Hepatocyte (in vitro differentiated cells): Measurements from ENCODE around the gene RNF217. TPM values are rescaled to one million over a fixed set of nuclear protein-coding genes. Genes with fewer than 3 reads are reported as not detected.

ENCODE experiments used
- DNase-seq: peaks from one replicate; pipeline ENCODE4 v3.0.0-alpha.2; 2016; ENCODE audit warnings: low spot score
- H2AFZ ChIP-seq: fragments of 200-600 bp; sonication (generic); 2 replicates; pipeline ENCODE4 v1.6.0; 2016; ENCODE audit warnings: antibody characterized with exemption, mild to moderate bottlenecking
- H3K27ac ChIP-seq: fragments of 200-600 bp; sonication (generic); 2 replicates; pipeline ENCODE4 v1.5.1; 2016; ENCODE audit warnings: mild to moderate bottlenecking
- H3K27me3 ChIP-seq: fragments of 200-600 bp; sonication (generic); 2 replicates; pipeline ENCODE4 v1.6.1; 2016
- H3K36me3 ChIP-seq: fragments of 200-600 bp; sonication (generic); replicated peaks from 2 replicates; pipeline ENCODE4 v1.5.1; 2016; ENCODE audit warnings: low read depth; ENCODE audit not compliant: insufficient read depth
- H3K4me1 ChIP-seq: fragments of 200-600 bp; sonication (generic); 2 replicates; pipeline ENCODE4 v1.5.1; 2016; ENCODE audit warnings: mild to moderate bottlenecking, moderate library complexity; ENCODE audit not compliant: insufficient read depth
- H3K4me2 ChIP-seq: fragments of 200-600 bp; sonication (generic); 2 replicates; pipeline ENCODE4 v1.6.0; 2016
- H3K4me3 ChIP-seq: fragments of 200-600 bp; sonication (generic); 2 replicates; pipeline ENCODE4 v1.5.1; 2016; ENCODE audit warnings: mild to moderate bottlenecking
- H3K79me2 ChIP-seq: fragments of 200-600 bp; sonication (generic); 2 replicates; pipeline ENCODE4 v1.6.0; 2017; ENCODE audit warnings: mild to moderate bottlenecking
- H3K9me2 ChIP-seq: fragments of 200-600 bp; sonication (generic); replicated peaks from 2 replicates; pipeline ENCODE4 v1.6.0; 2017; ENCODE audit warnings: mild to moderate bottlenecking; ENCODE audit not compliant: insufficient read depth
- H3K9me3 ChIP-seq: fragments of 200-600 bp; sonication (generic); 2 replicates; pipeline ENCODE4 v1.5.1; 2016; ENCODE audit warnings: low read depth, mild to moderate bottlenecking
- H4K20me1 ChIP-seq: fragments of 200-600 bp; sonication (generic); 2 replicates; pipeline ENCODE4 v1.6.0; 2016; ENCODE audit warnings: mild to moderate bottlenecking; ENCODE audit not compliant: insufficient read depth, poor library complexity, severe bottlenecking
- EZH2 ChIP-seq: fragments of 200-600 bp; sonication (generic); IDR thresholded peaks from 2 replicates; pipeline ENCODE4 v1.6.1; 2016; ENCODE audit warnings: antibody characterized with exemption, mild to moderate bottlenecking, borderline replicate concordance
- EZH2phosphoT487 ChIP-seq: fragments of 200-600 bp; sonication (generic); IDR thresholded peaks from one replicate; pipeline ENCODE4 v1.6.1; 2018; ENCODE audit warnings: antibody characterized with exemption, mild to moderate bottlenecking, low read depth, moderate library complexity; ENCODE audit not compliant: unreplicated experiment, severe bottlenecking
- WGBS: methylation state at CpG from one replicate; pipeline ENCODE4 v1.1.6; 2016; ENCODE audit warnings: low lambda C conversion rate; ENCODE audit errors: missing lambda C conversion rate; 5-methylcytosine and 5-hydroxymethylcytosine counted together
- polyA plus RNA-seq: library from polyadenylated mRNA; unstranded; fragments of >200 nt; fragmentation: Nextera tagmentation; extraction: Ambion mirVana; gene quantifications from 2 replicates; pipeline ENCODE4 v1.2.1, GENCODE V29; 2016
- total RNA-seq: library from RNA; depleted of rRNA; stranded (reverse); fragments of >200 nt; gene quantifications from 2 replicates; pipeline ENCODE4 v1.2.3, GENCODE V29; 2014
- TF ChIP-seq, protein P1 (sequence below): fragments of 200-600 bp; sonication (generic); IDR thresholded peaks from 2 replicates; pipeline ENCODE4 v1.5.1; 2016; ENCODE audit warnings: antibody characterized with exemption, mild to moderate bottlenecking; ENCODE audit not compliant: poor library complexity

RNF217 gene
- total and polyA plus RNA-seq, 2 experiments from 2014 or later, result 8.8 to 18.4 TPM

DNA sequence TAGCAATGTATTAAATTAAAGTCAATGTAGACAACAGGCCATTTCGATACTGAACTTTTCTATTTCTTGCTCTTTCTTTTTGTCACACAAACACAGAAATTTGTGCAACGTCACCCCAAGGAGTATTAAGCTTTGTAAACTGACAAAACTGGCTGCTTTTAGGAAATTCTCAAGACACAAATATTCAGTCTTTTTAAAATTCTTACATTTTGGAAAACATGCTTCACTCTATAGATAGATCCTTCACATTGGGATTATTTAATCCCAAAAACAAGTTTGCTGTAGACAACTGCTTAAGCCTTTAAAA lies 121.4 kb downstream of the RNF217 start:
- H3K27me3 ChIP-seq, result no peaks in the 10 kb centered on the region
- no peaks in the 10 kb centered on the region for H4K20me1 ChIP-seq
- H3K9me3 ChIP-seq, result no peaks in the 10 kb centered on the region
- no peaks in the 10 kb centered on the region for H3K79me2 ChIP-seq
- DNase-seq, result no peak
- H2AFZ ChIP-seq, result no peak overlapping the region
- no peak overlapping the region for H3K27ac ChIP-seq
- H3K4me3 ChIP-seq, result no peak overlapping the region
- no peaks in the 10 kb centered on the region for H3K9me2 ChIP-seq
- no peak overlapping the region for H3K4me2 ChIP-seq
- TF ChIP-seq EZH2phosphoT487 (no peak), EZH2 (no peak)
- TF ChIP-seq, protein P1, sequence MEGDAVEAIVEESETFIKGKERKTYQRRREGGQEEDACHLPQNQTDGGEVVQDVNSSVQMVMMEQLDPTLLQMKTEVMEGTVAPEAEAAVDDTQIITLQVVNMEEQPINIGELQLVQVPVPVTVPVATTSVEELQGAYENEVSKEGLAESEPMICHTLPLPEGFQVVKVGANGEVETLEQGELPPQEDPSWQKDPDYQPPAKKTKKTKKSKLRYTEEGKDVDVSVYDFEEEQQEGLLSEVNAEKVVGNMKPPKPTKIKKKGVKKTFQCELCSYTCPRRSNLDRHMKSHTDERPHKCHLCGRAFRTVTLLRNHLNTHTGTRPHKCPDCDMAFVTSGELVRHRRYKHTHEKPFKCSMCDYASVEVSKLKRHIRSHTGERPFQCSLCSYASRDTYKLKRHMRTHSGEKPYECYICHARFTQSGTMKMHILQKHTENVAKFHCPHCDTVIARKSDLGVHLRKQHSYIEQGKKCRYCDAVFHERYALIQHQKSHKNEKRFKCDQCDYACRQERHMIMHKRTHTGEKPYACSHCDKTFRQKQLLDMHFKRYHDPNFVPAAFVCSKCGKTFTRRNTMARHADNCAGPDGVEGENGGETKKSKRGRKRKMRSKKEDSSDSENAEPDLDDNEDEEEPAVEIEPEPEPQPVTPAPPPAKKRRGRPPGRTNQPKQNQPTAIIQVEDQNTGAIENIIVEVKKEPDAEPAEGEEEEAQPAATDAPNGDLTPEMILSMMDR, result no peak
- no peaks in the 10 kb centered on the region for H3K4me1 ChIP-seq
- H3K36me3 ChIP-seq, result no peaks in the 10 kb centered on the region
- 95% methylated on average over 2 of the region's 2 CpGs for WGBS

DNA sequence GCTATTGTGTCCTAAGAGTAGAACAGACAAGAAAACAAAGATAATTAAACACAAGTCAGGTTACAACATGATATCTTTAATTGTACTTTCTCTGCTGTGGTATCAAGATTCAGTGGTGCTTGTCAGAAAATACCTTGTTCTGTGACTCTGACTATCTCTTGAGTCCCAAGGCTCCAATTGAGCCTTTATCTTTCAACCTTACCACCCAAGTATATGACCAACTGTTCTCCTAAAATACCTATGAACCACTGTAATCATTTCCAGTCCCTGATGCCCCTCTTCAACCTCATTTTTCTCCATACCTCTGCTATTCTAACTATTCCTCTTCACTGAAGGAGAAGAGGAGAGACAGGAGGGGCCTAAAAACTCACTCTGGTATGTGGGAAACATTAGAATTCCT lies 124.5 kb downstream of the RNF217 start:
- no peaks in the 10 kb centered on the region for H3K27me3 ChIP-seq
- no peak overlapping the region for H3K4me3 ChIP-seq
- H3K4me1 ChIP-seq, result no peaks in the 10 kb centered on the region
- no peaks in the 10 kb centered on the region for H3K79me2 ChIP-seq
- H2AFZ ChIP-seq, result no peak overlapping the region
- no peaks in the 10 kb centered on the region for H4K20me1 ChIP-seq
- H3K9me2 ChIP-seq, result no peaks in the 10 kb centered on the region
- no peaks in the 10 kb centered on the region for H3K9me3 ChIP-seq
- TF ChIP-seq, protein P1, result no peak
- no peak for DNase-seq
- no peak overlapping the region for H3K4me2 ChIP-seq
- no peak overlapping the region for H3K27ac ChIP-seq
- H3K36me3 ChIP-seq, result no peaks in the 10 kb centered on the region

DNA sequence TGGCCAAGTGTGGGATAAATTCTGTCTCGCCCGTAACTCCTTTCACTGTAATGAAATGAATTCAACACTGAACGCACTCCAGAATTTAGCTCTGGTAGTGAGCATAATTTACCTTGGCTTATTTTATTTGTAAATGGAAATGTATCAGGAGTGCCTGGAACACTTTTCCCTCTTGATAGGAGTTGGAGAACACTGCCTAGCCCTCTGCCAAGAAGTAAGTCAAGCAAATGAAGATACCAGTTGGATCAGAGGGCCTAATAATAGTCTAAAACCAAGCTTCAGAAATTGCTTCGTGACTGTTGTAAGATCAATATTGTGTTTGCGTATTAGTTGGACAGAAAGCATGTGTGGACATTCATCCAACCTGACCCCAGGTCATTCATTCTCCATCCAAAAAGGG lies 126.7 kb downstream of the RNF217 start:
- Histone ChIP-seq H3K9me3 (no peaks in the 10 kb centered on the region), H2AFZ (no peak overlapping the region), H3K4me3 (no peak overlapping the region), H3K27me3 (no peaks in the 10 kb centered on the region), H3K4me2 (no peak overlapping the region), H3K79me2 (no peaks in the 10 kb centered on the region), H4K20me1 (no peaks in the 10 kb centered on the region), H3K9me2 (no peaks in the 10 kb centered on the region), H3K36me3 (no peaks in the 10 kb centered on the region), H3K4me1 (no peaks in the 10 kb centered on the region), H3K27ac (no peak overlapping the region)
- WGBS, result 94% methylated on average over 5 of the region's 5 CpGs
- no peak for DNase-seq
- TF ChIP-seq EZH2 (no peak), EZH2phosphoT487 (no peak)
- TF ChIP-seq, protein P1, result no peak

DNA sequence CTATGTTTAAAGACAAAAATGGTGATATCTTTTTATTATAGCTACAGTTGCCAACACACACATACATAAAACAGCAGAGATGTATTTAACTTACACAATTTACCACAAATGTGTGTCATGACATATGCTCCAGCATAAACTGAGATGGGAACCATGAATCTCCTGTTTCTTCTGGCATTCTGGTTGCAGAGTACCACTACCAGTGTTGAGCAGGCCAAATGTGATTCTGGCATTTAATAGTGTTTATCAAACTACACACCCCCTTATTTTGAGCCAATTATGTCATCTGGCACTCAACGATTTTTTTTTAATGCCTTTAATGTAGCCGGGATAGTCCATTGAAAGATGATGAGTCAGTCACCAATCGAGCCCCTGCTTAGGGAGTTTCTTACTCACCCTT lies 132.3 kb downstream of the RNF217 start:
- H3K9me3 ChIP-seq, result no peaks in the 10 kb centered on the region
- H4K20me1 ChIP-seq, result no peaks in the 10 kb centered on the region
- TF ChIP-seq EZH2phosphoT487 (no peak), EZH2 (no peak)
- TF ChIP-seq, protein P1, result no peak
- no peak overlapping the region for H3K27ac ChIP-seq
- no peaks in the 10 kb centered on the region for H3K79me2 ChIP-seq
- no peaks in the 10 kb centered on the region for H3K36me3 ChIP-seq
- no peak overlapping the region for H2AFZ ChIP-seq
- WGBS, result 85% methylated on average over 3 of the region's 3 CpGs
- H3K9me2 ChIP-seq, result no peaks in the 10 kb centered on the region
- H3K4me1 ChIP-seq, result no peaks in the 10 kb centered on the region
- H3K4me3 ChIP-seq, result no peak overlapping the region
- no peak for DNase-seq
- no peak overlapping the region for H3K4me2 ChIP-seq
- peaks cover 6% of the 10 kb centered on the region for H3K27me3 ChIP-seq
